Posterior vena cava (tissue), 2 donors: Measurements from ENCODE around the gene MYO19. TPM values are rescaled to one million over a fixed set of nuclear protein-coding genes. Genes with fewer than 3 reads are reported as not detected.
A peak's percentile ranks its signal among the peaks of the same experiment; 100 is the strongest.
"Not testable (repeated sequence)": the region's sequence is repeated elsewhere in the genome, so short reads cannot be mapped to it uniquely, and the experiment has no call there.

Experiments
- DNase-seq: peaks from one replicate; pipeline ENCODE4 v3.0.0-alpha.2; 2020; ENCODE audit warnings: low spot score
- intact Hi-C, 2 donors: fragments of 100-400 bp; cut with DNase I; formaldehyde crosslinking; loops; one replicate each; pipeline versions ENCODE4 v1.14.1 to v1.14.2; 2022 to 2023
- total RNA-seq, 2 donors: library from RNA; stranded (reverse); fragmentation: NEBNext Ultra II Directional; extraction: Animal tissue kit (Norgen Biotek cat#: 25700); gene quantifications; one replicate each; pipeline ENCODE4 v1.2.1, GENCODE V29; 2021
- donor health status: DM: yes; HTN: yes; CAD: no.
- donor health status: DM: yes; HTN: yes; CAD: no.

MYO19 gene
- total RNA-seq, 2 donors from 2014 or later, result 32.7 to 36.4 TPM

- intact Hi-C loops, result no loop called here
- no peak for DNase-seq
These were observed 29.5 kb downstream of the MYO19 start for GRCh38 chr17:36505171-36505570.

- DNase-seq, result no peak
These were observed 30.5 kb downstream of the MYO19 start for GRCh38 chr17:36504156-36504545.

DNA sequence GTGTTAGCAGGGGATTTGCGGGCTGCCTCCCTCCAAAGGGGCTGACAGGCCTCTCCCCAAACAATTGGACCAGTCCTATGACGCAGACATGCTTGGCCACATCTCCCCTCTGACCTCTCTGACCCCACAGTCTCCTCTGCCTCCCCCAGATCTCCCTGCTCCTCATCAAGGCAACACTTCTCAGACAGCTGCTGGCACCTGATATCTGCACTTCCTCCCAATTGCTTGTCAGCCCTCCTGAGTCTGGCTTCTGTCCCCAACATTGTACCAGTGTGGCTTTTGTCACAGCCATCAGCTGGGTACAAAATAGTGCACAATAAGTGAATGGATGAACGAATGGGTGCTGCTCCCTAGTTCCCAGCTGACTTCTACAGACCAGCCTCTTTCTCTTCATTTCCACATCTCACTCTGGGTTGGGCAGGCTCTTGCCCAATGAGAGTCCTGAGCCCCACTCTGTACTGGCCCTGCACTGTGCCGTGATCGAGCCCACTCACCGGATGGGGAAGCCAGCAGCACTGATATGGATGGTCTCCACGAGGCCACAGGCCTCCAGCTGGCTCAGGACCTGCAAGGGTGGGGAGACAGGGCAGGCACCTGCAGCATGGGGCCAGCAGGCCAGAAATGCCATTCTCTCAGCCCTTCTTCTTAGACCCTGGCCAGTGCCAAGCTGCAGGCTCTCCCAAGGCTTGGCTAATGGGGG, 31.1 kb downstream of the MYO19 start:
- DNase-seq, result no peak
- intact Hi-C loops, result no loop called here

More at GRCh38 chr17:36504156-36504545, 30.5 kb downstream of the MYO19 start:
- intact Hi-C loops, result no loop called here

- intact Hi-C loops, result no loop called here
- no peak for DNase-seq
These were observed 32.7 kb downstream of the MYO19 start for GRCh38 chr17:36501963-36502362.

- DNase-seq, result no peak
These were observed 33.3 kb downstream of the MYO19 start for GRCh38 chr17:36501351-36501750.

GRCh38 chr17:36500745-36501225, 33.9 kb downstream of the MYO19 start:
- intact Hi-C loops, result no loop called here
- DNase-seq, result no peak

More at GRCh38 chr17:36501351-36501750, 33.3 kb downstream of the MYO19 start:
- intact Hi-C loops, result no loop called here

GRCh38 chr17:36498560-36499300, 35.9 kb downstream of the MYO19 start:
- intact Hi-C loops, result no loop called here
- no peak for DNase-seq

GRCh38 chr17:36498155-36498554, 36.5 kb downstream of the MYO19 start:
- intact Hi-C loops, result no loop called here
- DNase-seq, result no peak

DNA sequence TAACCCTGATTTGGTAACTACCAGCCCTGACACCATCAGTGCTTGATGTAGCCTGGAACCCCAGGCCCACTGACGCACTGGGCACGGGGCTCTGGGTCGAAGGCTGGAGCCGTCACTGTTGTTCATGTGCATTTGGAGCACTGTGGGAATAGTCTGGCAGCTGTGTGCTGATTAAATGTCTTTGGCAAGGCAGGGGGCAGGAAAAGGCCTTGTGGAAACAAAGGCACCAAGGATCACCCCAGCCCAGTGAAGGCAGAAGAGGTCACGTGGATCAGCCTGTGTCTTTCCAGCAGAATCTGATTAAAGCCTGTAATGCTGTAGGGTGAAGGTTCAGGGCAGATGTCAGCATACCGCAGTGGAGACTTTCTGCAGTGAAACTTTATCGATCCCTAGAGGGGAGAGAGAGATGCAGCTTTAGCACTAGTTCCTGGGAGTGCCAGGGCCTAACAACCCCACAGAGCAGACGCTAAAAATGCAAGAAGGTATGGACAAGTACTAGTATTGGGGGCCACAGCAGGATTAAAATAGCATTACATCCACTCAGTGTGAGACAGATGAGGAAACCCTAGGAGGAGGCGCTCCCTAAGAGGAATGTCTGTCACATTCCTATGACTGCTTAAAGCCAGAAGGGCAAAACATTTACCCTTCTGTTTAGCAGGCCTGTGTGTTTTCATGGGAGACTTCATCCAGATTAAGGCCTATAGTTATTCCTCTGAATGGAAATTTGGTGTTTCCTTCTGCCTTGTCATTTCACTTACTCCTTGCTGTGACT, 38.5 kb downstream of the MYO19 start:
- intact Hi-C loops, result no loop called here
- DNase-seq, result no peak

- intact Hi-C loops, result no loop called here
- DNase-seq, result no peak
These were observed 39.5 kb downstream of the MYO19 start for GRCh38 chr17:36495076-36495578.

GRCh38 chr17:36494674-36495073, 40.0 kb downstream of the MYO19 start:
- intact Hi-C loops, result no loop called here
- no peak for DNase-seq

DNA sequence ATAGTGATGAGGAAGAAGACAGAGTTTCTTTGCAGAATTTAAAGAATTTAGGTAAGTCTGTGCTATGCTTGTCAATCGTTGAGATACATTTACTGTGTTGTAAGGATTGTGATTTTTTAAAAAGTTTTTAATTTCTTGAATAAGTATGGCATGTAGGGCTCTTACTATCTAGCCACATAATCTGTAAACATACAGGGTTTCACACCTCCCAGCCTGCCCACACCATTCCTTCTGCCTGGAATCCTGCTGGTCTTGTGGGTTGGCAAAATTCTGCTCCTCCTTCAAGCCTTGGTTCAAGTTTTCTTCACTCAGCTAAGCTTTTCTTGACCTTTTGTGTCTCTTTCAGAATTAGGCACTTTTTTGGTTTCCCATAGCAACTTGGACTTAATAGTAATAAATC, 40.7 kb downstream of the MYO19 start:
- intact Hi-C loops, result no loop called here

GRCh38 chr17:36486204-36487194, 48.2 kb downstream of the MYO19 start, which contains the start of gene ZNHIT3:
TSS of gene ZNHIT3 (plus strand) at chr17:36486681. CDS start at chr17:36486700, 19 bp downstream.
- intact Hi-C loops, result loop anchor here in 1 of 2 donors (10.0 kb wide), 1 partner anchor 522 kb away; no protein-coding TSS in a partner anchor
- DNase-seq, result peak; percentile 97

More for the DNA sequence above, 40.7 kb downstream of the MYO19 start:
- no peak for DNase-seq

DNA sequence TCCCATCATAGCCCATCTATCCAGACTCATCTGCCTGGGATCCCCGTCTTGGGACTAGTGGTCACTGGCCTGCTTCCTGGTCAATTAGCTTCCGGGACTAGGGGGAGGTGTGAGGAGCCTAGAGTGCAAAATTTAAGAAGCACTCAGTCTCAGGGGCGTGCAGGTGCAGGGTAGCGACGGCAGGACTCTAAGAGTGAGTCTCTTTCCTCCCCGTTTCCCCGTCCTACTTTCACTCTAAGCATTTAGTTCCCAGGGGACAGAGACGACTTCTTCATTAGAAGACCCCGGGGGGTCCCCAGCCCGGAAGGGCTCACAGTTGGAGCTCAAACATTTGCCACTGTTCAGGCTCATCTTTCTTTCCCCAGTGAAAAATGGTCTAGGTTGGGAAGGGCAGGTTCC, 48.9 kb downstream of the MYO19 start:
- intact Hi-C loops, result loop anchor here in 1 of 2 donors (10.0 kb wide), 1 partner anchor 521 kb away; no protein-coding TSS in a partner anchor
- DNase-seq, result no peak

GRCh38 chr17:36485027-36485426, 49.6 kb downstream of the MYO19 start:
- intact Hi-C loops, result loop anchor here in 1 of 2 donors (10.0 kb wide), 1 partner anchor 520 kb away; no protein-coding TSS in a partner anchor
- DNase-seq, result no peak

DNA sequence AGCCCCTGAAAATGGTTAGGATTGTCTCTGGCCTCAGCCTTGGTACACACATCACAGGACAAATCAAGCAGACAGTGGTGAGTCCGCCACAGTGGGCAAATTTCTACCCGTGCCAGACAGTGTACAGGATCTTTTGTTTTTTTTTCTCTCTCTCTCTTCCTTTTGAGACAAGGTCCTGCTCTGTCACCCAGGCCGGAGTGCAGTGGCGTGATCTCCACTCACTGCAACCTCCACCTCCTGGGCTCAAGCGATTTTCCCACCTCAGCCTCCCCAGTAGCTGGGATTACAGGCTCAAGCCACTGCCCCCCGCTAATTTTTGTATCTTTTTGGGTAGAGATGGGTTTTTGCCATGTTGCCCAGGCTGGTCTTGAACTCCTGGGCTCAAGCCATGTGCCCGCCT, 50.6 kb downstream of the MYO19 start:
- not testable (repeated sequence) for DNase-seq
- intact Hi-C loops, result loop anchor here (5.0 to 10.0 kb wide), 2 partner anchors 517 to 519 kb away; no protein-coding TSS in a partner anchor

GRCh38 chr17:36482611-36483504, 51.8 kb downstream of the MYO19 start:
- peak; percentile 95 for DNase-seq
- intact Hi-C loops, result loop anchor here (5.0 to 10.0 kb wide), 2 partner anchors 516 to 518 kb away; no protein-coding TSS in a partner anchor
